B cell (primary cell): ENCODE data around the gene AMH. TPM values are rescaled to one million over a fixed set of nuclear protein-coding genes. Genes with fewer than 3 reads are reported as not detected.

Source experiments
- ATAC-seq: fragments of 200-7000 bp; cut with Tn5 transposase; one replicate; pipeline ENCODE4 v1.10.0; 2021; ENCODE audit warnings: low read depth, mild to moderate bottlenecking, moderate number of reproducible peaks, moderate library complexity
- CTCF ChIA-PET: fragments of 350-600 bp; sonication (Branson Sonifier 250); formaldehyde crosslinking; loops from one replicate; lab custom pipeline; 2021; ENCODE audit warnings: antibody characterized with exemption, inconsistent platforms; lab: Charles Lee
- POLR2A ChIA-PET: fragments of 350-600 bp; sonication (Branson Sonifier 250); formaldehyde crosslinking; loops from one replicate; lab custom pipeline; 2021; ENCODE audit warnings: antibody characterized with exemption; lab: Charles Lee
- DNase-seq: peaks from one replicate; pipeline ENCODE4 v3.0.0; 2013
- H2AFZ ChIP-seq: 2 replicates; pipeline ENCODE4 v1.6.1; 2012; ENCODE audit warnings: mild to moderate bottlenecking, low read depth, low read length; ENCODE audit not compliant: insufficient read depth, poor library complexity, severe bottlenecking
- H3K27ac ChIP-seq, 2 donors: 1 replicate in 1 of 2; 2 replicates in 1 of 2; pipeline ENCODE4 v1.5.1; 2012 to 2013; ENCODE audit warnings: low read length in 2 of 2, mild to moderate bottlenecking in 2 of 2, moderate library complexity in 1 of 2
- H3K27me3 ChIP-seq, 4 experiments: fragments of 200-600 bp in 1 of 4; sonication (generic) in 1 of 4; replicated peaks in 1 of 4; 1 replicate in 2 of 4; 2 replicates in 2 of 4; pipeline versions ENCODE4 v1.6.1 to v1.7.0; 2013 to 2016; ENCODE audit warnings: low read length in 3 of 4, mild to moderate bottlenecking in 2 of 4, mixed read lengths in 1 of 4, moderate library complexity in 1 of 4; ENCODE audit not compliant: insufficient read depth in 4 of 4, control insufficient read depth in 3 of 4; ENCODE audit errors: control extremely low read depth in 1 of 4
- H3K36me3 ChIP-seq, 2 experiments: replicated peaks in 1 of 2; 1 replicate in 1 of 2; 2 replicates in 1 of 2; pipeline versions ENCODE4 v1.6.1 to v1.7.1; 2013; ENCODE audit warnings: low read length in 1 of 2; ENCODE audit not compliant: insufficient read depth in 2 of 2, control insufficient read depth in 1 of 2; ENCODE audit errors: control extremely low read depth in 1 of 2, extremely low read depth in 1 of 2
- H3K4me1 ChIP-seq, 2 donors: fragments of 200-600 bp in 1 of 2; sonication (generic) in 1 of 2; 1 replicate in 1 of 2; 2 replicates in 1 of 2; pipeline versions ENCODE4 v1.5.1 to v1.6.1; 2013 to 2017; ENCODE audit warnings: low read length in 2 of 2; ENCODE audit not compliant: control insufficient read depth in 2 of 2, insufficient read depth in 2 of 2
- H3K4me2 ChIP-seq: replicated peaks from 2 replicates; pipeline ENCODE3; 2012; ENCODE audit warnings: mild to moderate bottlenecking, low read depth, low read length; ENCODE audit not compliant: poor library complexity, severe bottlenecking
- H3K4me3 ChIP-seq, 5 experiments: fragments of 200-600 bp in 1 of 5; sonication (generic) in 1 of 5; 1 replicate in 3 of 5; 2 replicates in 2 of 5; pipeline versions ENCODE4 v1.5.1 to v1.7.0; 2011 to 2016; ENCODE audit warnings: low read length in 4 of 5, mild to moderate bottlenecking in 4 of 5, low read depth in 2 of 5, control low read depth in 1 of 5, moderate library complexity in 1 of 5; ENCODE audit not compliant: insufficient read depth in 1 of 5; ENCODE audit errors: control extremely low read depth in 1 of 5, extremely low read depth in 1 of 5
- H3K79me2 ChIP-seq: fragments of 200-600 bp; sonication (generic); one replicate; pipeline ENCODE4 v1.6.0; 2016; ENCODE audit warnings: low read length; ENCODE audit not compliant: control insufficient read depth, insufficient read depth
- H3K9ac ChIP-seq: fragments of 200-600 bp; sonication (generic); 2 replicates; pipeline ENCODE4 v1.6.1; 2017; ENCODE audit warnings: mild to moderate bottlenecking, low read length, moderate library complexity
- H3K9me3 ChIP-seq, 3 donors: one replicate each; pipeline versions ENCODE4 v1.6.1 to v1.7.1; 2013; ENCODE audit warnings: low read length in 2 of 3; ENCODE audit not compliant: control insufficient read depth in 2 of 3, insufficient read depth in 1 of 3; ENCODE audit errors: control extremely low read depth in 1 of 3
- H4K20me1 ChIP-seq: 2 replicates; pipeline ENCODE4 v1.6.0; 2012; ENCODE audit warnings: mild to moderate bottlenecking, low read length; ENCODE audit not compliant: insufficient read depth, control insufficient read depth, poor library complexity, severe bottlenecking
- H3K27ac Mint-ChIP-seq: one replicate; pipeline ENCODE4 v1.8.0; 2021; ENCODE audit warnings: mixed read lengths
- H3K27me3 Mint-ChIP-seq: one replicate; pipeline ENCODE4 v1.8.0; 2021; ENCODE audit warnings: mixed read lengths
- H3K4me1 Mint-ChIP-seq: one replicate; pipeline ENCODE4 v1.8.0; 2021; ENCODE audit warnings: mixed read lengths
- H3K4me3 Mint-ChIP-seq: one replicate; pipeline ENCODE4 v1.8.0; 2021; ENCODE audit warnings: mixed read lengths
- H3K9me3 Mint-ChIP-seq: one replicate; pipeline ENCODE4 v1.8.0; 2022; ENCODE audit warnings: mixed read lengths; ENCODE audit not compliant: insufficient read depth
- CTCF ChIP-seq: fragments of 200-600 bp; IDR thresholded peaks from one replicate; pipeline ENCODE4 v1.8.0; 2022; ENCODE audit warnings: antibody characterized with exemption, mild to moderate bottlenecking
- EZH2 ChIP-seq: IDR thresholded peaks from 2 replicates; pipeline ENCODE4 v1.6.1; 2012; ENCODE audit warnings: borderline replicate concordance, low read depth, mild to moderate bottlenecking, moderate library complexity, low read length; ENCODE audit not compliant: insufficient read depth, poor library complexity, severe bottlenecking
- WGBS: methylation state at CpG from one replicate; pipeline ENCODE4 v1.1.5; 2013; ENCODE audit warnings: missing lambda C conversion rate; ENCODE audit not compliant: insufficient coverage; 5-methylcytosine and 5-hydroxymethylcytosine counted together
- intact Hi-C: fragments of 100-400 bp; cut with micrococcal nuclease; formaldehyde crosslinking; loops from one replicate; pipeline ENCODE4 v1.10.0; 2022
- polyA plus RNA-seq: library from polyadenylated mRNA; depleted of rRNA; stranded (reverse); fragments of >200 nt; gene quantifications from 2 replicates; pipeline ENCODE4 v1.2.3, GENCODE V29; 2012
- total RNA-seq, 2 donors: library from RNA; stranded (reverse); fragments of 120-200 nt in 1 of 2; gene quantifications; 1 replicate in 1 of 2; 2 replicates in 1 of 2; pipeline versions ENCODE4 v1.2.3 to v1.2.4, GENCODE V29; 2013 to 2022

AMH gene
- total and polyA plus RNA-seq, 2 donors (not counting 1 experiment from before 2014, with no cell fraction given) = 1.5 to 4.5 TPM

GRCh38 chr19:2210206-2210605, 38.9 kb upstream of the AMH start:
- H3K27me3 ChIP-seq = no peaks in the 10 kb centered on the region
- H3K9me3 ChIP-seq = no peaks in the 10 kb centered on the region
- intact Hi-C loops = no loop called here
- TF ChIP-seq CTCF (no peak), EZH2 (no peak)
- H3K36me3 ChIP-seq = peaks cover 0 to 66% of the 10 kb centered on the region in 2 experiments
- ATAC-seq (no peak), DNase-seq (no peak)
- no peak overlapping the region for H3K4me2 ChIP-seq
- Mint-ChIP-seq H3K9me3 (no peaks in the 10 kb centered on the region), H3K4me1 (peaks cover 2% of the 10 kb centered on the region), H3K27ac (no peak overlapping the region), H3K27me3 (no peaks in the 10 kb centered on the region), H3K4me3 (no peak overlapping the region)
- H3K79me2 ChIP-seq = peaks cover 53% of the 10 kb centered on the region
- no peak overlapping the region for H2AFZ ChIP-seq
- CTCF ChIA-PET = interaction anchor here (0.5 kb wide), 1 partner anchor 403 kb away, joined by 3 read pairs; no protein-coding TSS in a partner anchor
- no peak overlapping the region for H3K27ac ChIP-seq
- POLR2A ChIA-PET = interaction anchor here (0.6 kb wide), 1 partner anchor 116 kb away, joined by 5 read pairs; no protein-coding TSS in a partner anchor
- H4K20me1 ChIP-seq = peaks cover 48% of the 10 kb centered on the region
- H3K4me3 ChIP-seq = no peak overlapping the region
- WGBS = 97% methylated on average over 21 of the region's 21 CpGs
- H3K9ac ChIP-seq = no peak overlapping the region
- peaks cover 0 to 6% of the 10 kb centered on the region in 2 donors for H3K4me1 ChIP-seq

DNA sequence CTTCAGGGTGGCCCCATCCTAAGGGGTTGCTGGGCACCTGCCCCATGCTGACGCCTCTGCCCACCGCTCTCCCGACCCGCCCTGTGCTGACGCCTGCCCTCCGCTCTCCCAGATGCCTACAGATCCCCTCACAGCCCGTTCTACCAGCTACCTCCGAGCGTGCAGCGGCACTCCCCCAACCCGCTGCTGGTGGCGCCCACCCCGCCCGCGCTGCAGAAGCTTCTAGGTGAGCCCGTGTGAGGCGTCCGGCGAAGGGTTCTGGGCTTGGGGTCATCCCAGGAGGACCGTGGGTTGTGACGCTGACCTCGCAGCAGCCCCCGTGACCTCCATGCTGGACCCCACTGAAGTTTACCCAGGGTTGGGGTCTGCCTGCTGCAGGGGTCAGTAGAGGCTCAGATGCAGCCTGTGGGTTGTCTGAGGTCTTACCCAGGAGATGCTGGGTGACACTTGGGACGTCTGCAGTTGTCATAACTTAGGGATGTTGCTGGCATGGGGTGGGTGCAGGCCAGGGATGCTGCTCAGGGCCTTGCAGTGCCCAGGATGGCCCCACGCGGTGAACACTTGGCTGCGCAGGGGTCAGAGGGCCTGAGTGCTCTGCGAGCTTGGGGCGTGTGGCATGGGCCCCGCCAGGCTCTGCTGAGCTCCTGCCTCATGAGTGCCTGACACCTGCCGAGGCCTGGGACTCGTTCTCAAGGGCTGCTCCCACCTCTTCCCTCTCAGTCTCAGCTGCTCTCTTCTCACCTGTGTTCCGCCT, 38.0 kb upstream of the AMH start:
- Mint-ChIP-seq H3K4me3 (no peak overlapping the region), H3K27me3 (no peaks in the 10 kb centered on the region), H3K27ac (no peak overlapping the region), H3K9me3 (no peaks in the 10 kb centered on the region), H3K4me1 (peaks cover 7% of the 10 kb centered on the region)
- WGBS = over 99% methylated on average over 33 of the region's 33 CpGs
- CTCF ChIA-PET = no interaction called here
- H3K36me3 ChIP-seq = peaks cover 0 to 75% of the 10 kb centered on the region in 2 experiments
- ATAC-seq = no peak
- no peak overlapping the region for H3K4me2 ChIP-seq
- H2AFZ ChIP-seq = no peak overlapping the region
- intact Hi-C loops = no loop called here
- no peaks in the 10 kb centered on the region for H3K27me3 ChIP-seq
- H3K79me2 ChIP-seq = peaks cover 49% of the 10 kb centered on the region
- DNase-seq = no peak
- peaks cover 0 to 6% of the 10 kb centered on the region in 2 donors for H3K4me1 ChIP-seq
- no peak overlapping the region for H3K4me3 ChIP-seq
- POLR2A ChIA-PET = interaction anchor here (0.6 kb wide), 1 partner anchor 37 kb away, joined by 3 read pairs; no protein-coding TSS in a partner anchor
- no peak for TF ChIP-seq CTCF
- TF ChIP-seq EZH2 = no peak
- H3K9ac ChIP-seq = no peak overlapping the region
- peaks cover 48% of the 10 kb centered on the region for H4K20me1 ChIP-seq
- no peak overlapping the region for H3K27ac ChIP-seq
- no peaks in the 10 kb centered on the region for H3K9me3 ChIP-seq
